PC-9 (cell line): ENCODE measurements around the gene ALG5. TPM values are rescaled to one million over a fixed set of nuclear protein-coding genes. Genes with fewer than 3 reads are reported as not detected.

Experiments
- BruUV-seq: library from RNA; stranded (reverse); fragments of 400-500 nt; replicated peaks from 2 replicates; lab custom pipeline; 2021; lab: Mats Ljungman, UMichigan
- CTCF ChIA-PET: fragments of 300-600 bp; sonication (Branson Sonifier 250); formaldehyde crosslinking; loops from one replicate; lab custom pipeline; 2022; ENCODE audit warnings: antibody characterized with exemption; lab: Charles Lee
- POLR2A ChIA-PET: fragments of 300-600 bp; sonication (Branson Sonifier 250); formaldehyde crosslinking; loops from one replicate; lab custom pipeline; 2022; ENCODE audit warnings: antibody characterized with exemption; ENCODE audit not compliant: unreplicated experiment; lab: Charles Lee
- DNase-seq, 2 experiments: peaks; one replicate each; pipeline versions ENCODE4 v3.0.0 to v3.0.0-alpha.2; 2015 to 2022; ENCODE audit warnings: mixed read lengths in 1 of 2
- H2AFZ ChIP-seq: fragments of 200-600 bp; sonication (generic); 2 replicates; pipeline ENCODE4 v1.8.1; 2017; ENCODE audit warnings: antibody characterized with exemption
- H3F3A ChIP-seq: fragments of 200-600 bp; sonication (generic); 2 replicates; pipeline ENCODE4 v1.8.1; 2017; ENCODE audit warnings: antibody characterized with exemption, mild to moderate bottlenecking, low read depth; ENCODE audit not compliant: insufficient read depth
- H3K27ac ChIP-seq: fragments of 200-600 bp; sonication (generic); 2 replicates; pipeline ENCODE4 v1.6.1; 2016; ENCODE audit warnings: mixed run types
- H3K27me3 ChIP-seq: fragments of 200-600 bp; sonication (generic); 2 replicates; pipeline ENCODE4 v1.6.1; 2016; ENCODE audit warnings: low read depth, mixed run types; ENCODE audit not compliant: insufficient read depth
- H3K36me3 ChIP-seq: fragments of 200-600 bp; sonication (generic); 2 replicates; pipeline ENCODE4 v1.6.1; 2016; ENCODE audit warnings: low read depth, mixed run types
- H3K4me1 ChIP-seq: fragments of 200-600 bp; sonication (generic); replicated peaks from 2 replicates; pipeline ENCODE4 v1.6.1; 2016; ENCODE audit warnings: mixed run types; ENCODE audit not compliant: insufficient read depth
- H3K4me2 ChIP-seq: fragments of 200-600 bp; sonication (generic); 2 replicates; pipeline ENCODE4 v1.6.1; 2017; ENCODE audit warnings: mixed run types
- H3K4me3 ChIP-seq: fragments of 200-600 bp; sonication (generic); 2 replicates; pipeline ENCODE4 v1.6.1; 2016; ENCODE audit warnings: mixed run types
- H3K79me2 ChIP-seq: fragments of 200-600 bp; sonication (generic); 2 replicates; pipeline ENCODE4 v1.6.1; 2017; ENCODE audit warnings: low read depth, mixed run types
- H3K9me2 ChIP-seq: fragments of 200-600 bp; sonication (generic); 2 replicates; pipeline ENCODE4 v1.8.1; 2017; ENCODE audit warnings: mild to moderate bottlenecking; ENCODE audit not compliant: insufficient read depth
- H3K9me3 ChIP-seq: fragments of 200-600 bp; sonication (generic); 2 replicates; pipeline ENCODE4 v1.8.1; 2016; ENCODE audit warnings: low read depth; ENCODE audit not compliant: insufficient read depth
- H4K20me1 ChIP-seq: fragments of 200-600 bp; sonication (generic); 2 replicates; pipeline ENCODE4 v1.8.1; 2017; ENCODE audit not compliant: insufficient read depth
- EZH2 ChIP-seq: fragments of 200-600 bp; sonication (generic); IDR thresholded peaks from 2 replicates; pipeline ENCODE4 v1.8.0; 2017; ENCODE audit warnings: antibody characterized with exemption, low read depth
- intact Hi-C: fragments of 100-400 bp; cut with micrococcal nuclease; formaldehyde crosslinking; loops from one replicate; pipeline ENCODE4 v1.10.0; 2022; ENCODE audit not compliant: unreplicated experiment
- total RNA-seq: library from RNA; stranded (reverse); gene quantifications from 2 replicates; pipeline ENCODE4 v1.2.3, GENCODE V29; 2021
- TF ChIP-seq, protein P1 (sequence below): fragments of 200-600 bp; sonication (generic); conservative IDR thresholded peaks from 2 replicates; pipeline ENCODE4 v1.6.1; 2017; ENCODE audit warnings: mixed run types, antibody characterized with exemption, mild to moderate bottlenecking, moderate library complexity

The ALG5 gene
- total RNA-seq, 1 experiment from 2014 or later, result 18.8 TPM

DNA sequence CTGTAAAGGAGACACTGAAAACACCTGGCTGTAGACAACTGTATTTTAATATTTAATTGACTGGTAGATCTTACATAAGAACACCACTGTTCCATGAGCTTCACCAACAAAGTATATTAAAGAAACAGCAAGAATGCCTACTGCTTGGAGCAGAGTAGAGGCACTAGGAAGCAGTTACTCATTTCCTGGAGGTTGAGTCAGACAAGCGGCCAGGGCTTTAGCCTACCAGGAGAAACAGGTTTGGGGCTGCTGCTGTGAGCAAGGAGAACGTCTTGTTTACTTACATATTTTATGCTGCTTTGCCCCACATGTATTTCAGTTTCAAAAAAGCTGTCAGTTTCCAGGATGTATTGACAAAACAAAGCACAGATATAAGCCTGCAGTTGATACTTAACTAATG is 33.4 kb downstream of the ALG5 start:
- CTCF ChIA-PET, result no interaction called here
- H4K20me1 ChIP-seq, result no peaks in the 10 kb centered on the region
- H3F3A ChIP-seq, result peaks cover 9% of the 10 kb centered on the region
- H3K9me3 ChIP-seq, result no peaks in the 10 kb centered on the region
- H3K27ac ChIP-seq, result peak overlapping the region; percentile 56
- H3K36me3 ChIP-seq, result peaks cover 33% of the 10 kb centered on the region
- no peaks in the 10 kb centered on the region for H3K79me2 ChIP-seq
- H3K9me2 ChIP-seq, result no peaks in the 10 kb centered on the region
- no peak overlapping the region for H3K4me3 ChIP-seq
- H3K4me2 ChIP-seq, result peak overlapping the region; percentile 37
- no peaks in the 10 kb centered on the region for H3K27me3 ChIP-seq
- no peak overlapping the region for H2AFZ ChIP-seq
- peak; percentile 55 to 88 for DNase-seq
- TF ChIP-seq EZH2, result no peak
- TF ChIP-seq, protein P1, sequence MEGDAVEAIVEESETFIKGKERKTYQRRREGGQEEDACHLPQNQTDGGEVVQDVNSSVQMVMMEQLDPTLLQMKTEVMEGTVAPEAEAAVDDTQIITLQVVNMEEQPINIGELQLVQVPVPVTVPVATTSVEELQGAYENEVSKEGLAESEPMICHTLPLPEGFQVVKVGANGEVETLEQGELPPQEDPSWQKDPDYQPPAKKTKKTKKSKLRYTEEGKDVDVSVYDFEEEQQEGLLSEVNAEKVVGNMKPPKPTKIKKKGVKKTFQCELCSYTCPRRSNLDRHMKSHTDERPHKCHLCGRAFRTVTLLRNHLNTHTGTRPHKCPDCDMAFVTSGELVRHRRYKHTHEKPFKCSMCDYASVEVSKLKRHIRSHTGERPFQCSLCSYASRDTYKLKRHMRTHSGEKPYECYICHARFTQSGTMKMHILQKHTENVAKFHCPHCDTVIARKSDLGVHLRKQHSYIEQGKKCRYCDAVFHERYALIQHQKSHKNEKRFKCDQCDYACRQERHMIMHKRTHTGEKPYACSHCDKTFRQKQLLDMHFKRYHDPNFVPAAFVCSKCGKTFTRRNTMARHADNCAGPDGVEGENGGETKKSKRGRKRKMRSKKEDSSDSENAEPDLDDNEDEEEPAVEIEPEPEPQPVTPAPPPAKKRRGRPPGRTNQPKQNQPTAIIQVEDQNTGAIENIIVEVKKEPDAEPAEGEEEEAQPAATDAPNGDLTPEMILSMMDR, result no peak
- peaks cover 15% of the 10 kb centered on the region for H3K4me1 ChIP-seq
- BruUV-seq, result no TSS peak
- intact Hi-C loops, result no loop called here
- POLR2A ChIA-PET, result no interaction called here

- no peaks in the 10 kb centered on the region for H3K27me3 ChIP-seq
- ChIA-PET CTCF (no interaction called here), POLR2A (no interaction called here)
- H3K27ac ChIP-seq, result no peak overlapping the region
- H3K4me3 ChIP-seq, result no peak overlapping the region
- H3K79me2 ChIP-seq, result no peaks in the 10 kb centered on the region
- no peaks in the 10 kb centered on the region for H3K9me2 ChIP-seq
- BruUV-seq, result no TSS peak
- intact Hi-C loops, result no loop called here
- H2AFZ ChIP-seq, result no peak overlapping the region
- H3K4me1 ChIP-seq, result no peaks in the 10 kb centered on the region
- no peak for TF ChIP-seq EZH2
- TF ChIP-seq, protein P1, result no peak
- no peak for DNase-seq
- no peaks in the 10 kb centered on the region for H4K20me1 ChIP-seq
- no peaks in the 10 kb centered on the region for H3K9me3 ChIP-seq
- no peaks in the 10 kb centered on the region for H3F3A ChIP-seq
- no peak overlapping the region for H3K4me2 ChIP-seq
- peaks cover 35% of the 10 kb centered on the region for H3K36me3 ChIP-seq
These were observed 39.6 kb downstream of the ALG5 start for GRCh38 chr13:36959456-36960116.

- no peak for DNase-seq
- Histone ChIP-seq H3K79me2 (no peaks in the 10 kb centered on the region), H3K9me3 (no peaks in the 10 kb centered on the region), H3K27ac (no peak overlapping the region), H3K4me2 (no peak overlapping the region), H4K20me1 (no peaks in the 10 kb centered on the region), H3K36me3 (0 out of 2 replicates have a peak, but pooled peaks cover 14% of the 10 kb centered on the region), H3K27me3 (no peaks in the 10 kb centered on the region), H2AFZ (no peak overlapping the region), H3K4me3 (no peak overlapping the region), H3K4me1 (no peaks in the 10 kb centered on the region), H3F3A (peaks cover 7% of the 10 kb centered on the region; the same call in 1 of the 2 replicates), H3K9me2 (no peaks in the 10 kb centered on the region)
- intact Hi-C loops, result no loop called here
- POLR2A ChIA-PET, result no interaction called here
- TF ChIP-seq EZH2, result no peak
- TF ChIP-seq, protein P1, result no peak
- CTCF ChIA-PET, result interaction anchor here (0.5 kb wide), 1 partner anchor 96 kb away, joined by 3 read pairs; no protein-coding TSS in a partner anchor
- BruUV-seq, result no TSS peak
These were observed 44.6 kb downstream of the ALG5 start for GRCh38 chr13:36954542-36954941.
